NT2/D1 (cell line): ENCODE data around the gene RPL7A.

ENCODE experiments used
- DNase-seq: peaks from one replicate; pipeline ENCODE4 v3.0.0-alpha.2; 2011; ENCODE audit warnings: low read depth, low spot score
- H3K27me3 ChIP-seq: 2 replicates; pipeline ENCODE4 v1.6.0; 2011; ENCODE audit warnings: mild to moderate bottlenecking; ENCODE audit not compliant: insufficient read length, insufficient read depth
- H3K36me3 ChIP-seq: 2 replicates; pipeline ENCODE4 v1.6.1; 2011; ENCODE audit warnings: mild to moderate bottlenecking, low read length, mixed read lengths; ENCODE audit not compliant: insufficient read depth, insufficient read length
- H3K4me1 ChIP-seq: 2 replicates; pipeline ENCODE4 v1.5.1; 2011; ENCODE audit not compliant: insufficient read depth, insufficient read length
- H3K4me3 ChIP-seq: 2 replicates; pipeline ENCODE4 v1.5.1; 2011; ENCODE audit warnings: low read depth; ENCODE audit not compliant: insufficient read length
- H3K9ac ChIP-seq: 2 replicates; pipeline ENCODE4 v1.6.0; 2011; ENCODE audit warnings: low read depth; ENCODE audit not compliant: insufficient read length
- H3K9me3 ChIP-seq: 2 replicates; pipeline ENCODE4 v1.5.1; 2011; ENCODE audit warnings: mild to moderate bottlenecking, low read length; ENCODE audit not compliant: insufficient read depth
- SUZ12 ChIP-seq: IDR thresholded peaks from 2 replicates; pipeline ENCODE4 v1.6.1; 2011; ENCODE audit not compliant: insufficient read length, insufficient read depth; ENCODE audit errors: extremely low read depth
- YY1 ChIP-seq: IDR thresholded peaks from 2 replicates; pipeline ENCODE4 v1.6.1; 2011; ENCODE audit not compliant: insufficient read length, insufficient read depth
- ZNF274 ChIP-seq: IDR thresholded peaks from 2 replicates; pipeline ENCODE4 v1.6.1; 2011; ENCODE audit warnings: mild to moderate bottlenecking, low read depth, low read length

RPL7A gene

GRCh38 chr9:133367778-133368177 is 19.8 kb downstream of the RPL7A start:
- Histone ChIP-seq H3K27me3 (no peaks in the 10 kb centered on the region), H3K9ac (no peak overlapping the region), H3K9me3 (no peaks in the 10 kb centered on the region), H3K4me1 (peaks cover 5% of the 10 kb centered on the region), H3K4me3 (no peak overlapping the region), H3K36me3 (peaks cover 97% of the 10 kb centered on the region)
- no peak for DNase-seq
- TF ChIP-seq ZNF274: no peak
- TF ChIP-seq YY1: no peak
- no peak for TF ChIP-seq SUZ12

GRCh38 chr9:133368249-133368881 is 20.3 kb downstream of the RPL7A start:
- Histone ChIP-seq H3K4me3 (no peak overlapping the region), H3K9me3 (no peaks in the 10 kb centered on the region), H3K9ac (no peak overlapping the region), H3K4me1 (peaks cover 5% of the 10 kb centered on the region), H3K27me3 (no peaks in the 10 kb centered on the region), H3K36me3 (peaks cover 97% of the 10 kb centered on the region)
- TF ChIP-seq ZNF274 (no peak), YY1 (no peak), SUZ12 (no peak)
- no peak for DNase-seq

- H3K36me3 ChIP-seq: peaks cover 94% of the 10 kb centered on the region
- H3K9me3 ChIP-seq: no peaks in the 10 kb centered on the region
- no peak for TF ChIP-seq ZNF274
- no peak for TF ChIP-seq SUZ12
- TF ChIP-seq YY1: no peak
- DNase-seq: no peak
- no peak overlapping the region for H3K4me3 ChIP-seq
- H3K4me1 ChIP-seq: peaks cover 5% of the 10 kb centered on the region
- no peaks in the 10 kb centered on the region for H3K27me3 ChIP-seq
- no peak overlapping the region for H3K9ac ChIP-seq
These were observed 21.4 kb downstream of the RPL7A start for GRCh38 chr9:133369422-133369821.

GRCh38 chr9:133369933-133370332 is 21.9 kb downstream of the RPL7A start:
- H3K27me3 ChIP-seq: no peaks in the 10 kb centered on the region
- H3K4me1 ChIP-seq: peaks cover 5% of the 10 kb centered on the region
- no peak overlapping the region for H3K9ac ChIP-seq
- no peaks in the 10 kb centered on the region for H3K9me3 ChIP-seq
- TF ChIP-seq YY1 (no peak), SUZ12 (no peak)
- no peak overlapping the region for H3K4me3 ChIP-seq
- peaks cover 90% of the 10 kb centered on the region for H3K36me3 ChIP-seq
- no peak for DNase-seq

GRCh38 chr9:133370685-133371084 is 22.7 kb downstream of the RPL7A start:
- no peaks in the 10 kb centered on the region for H3K27me3 ChIP-seq
- no peaks in the 10 kb centered on the region for H3K9me3 ChIP-seq
- H3K36me3 ChIP-seq: peaks cover 85% of the 10 kb centered on the region
- TF ChIP-seq YY1: no peak
- TF ChIP-seq SUZ12: no peak
- TF ChIP-seq ZNF274: no peak
- H3K4me1 ChIP-seq: peaks cover 5% of the 10 kb centered on the region
- no peak overlapping the region for H3K9ac ChIP-seq
- no peak for DNase-seq
- H3K4me3 ChIP-seq: no peak overlapping the region

DNA sequence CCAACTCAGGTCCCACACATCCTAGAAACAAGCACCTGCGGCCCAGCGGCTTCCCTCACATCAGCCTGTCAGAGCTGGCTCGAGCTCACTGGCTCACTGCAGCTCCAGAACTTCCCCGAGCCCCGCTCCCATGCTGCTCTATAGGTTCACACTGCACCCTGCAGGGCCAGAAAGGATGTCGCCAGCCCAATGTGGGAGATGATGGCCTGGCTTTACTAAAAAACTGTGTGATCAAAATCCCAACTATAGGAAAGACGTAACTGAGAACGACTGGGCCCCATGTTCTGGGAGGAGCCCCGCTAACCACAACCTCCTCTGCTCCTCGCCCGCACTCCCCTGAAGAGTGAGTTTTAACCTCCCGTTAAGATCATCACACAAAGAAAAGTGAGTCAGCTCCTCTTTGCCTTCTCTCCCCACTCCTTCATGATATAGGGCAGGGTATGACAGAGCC is 23.3 kb downstream of the RPL7A start:
- Histone ChIP-seq H3K9me3 (no peaks in the 10 kb centered on the region), H3K9ac (peak overlapping the region; percentile 47), H3K36me3 (peaks cover 79% of the 10 kb centered on the region), H3K4me3 (no peak overlapping the region), H3K27me3 (no peaks in the 10 kb centered on the region), H3K4me1 (peaks cover 5% of the 10 kb centered on the region)
- no peak for DNase-seq
- TF ChIP-seq SUZ12 (no peak), ZNF274 (no peak), YY1 (no peak)

- H3K4me3 ChIP-seq: no peak overlapping the region
- no peaks in the 10 kb centered on the region for H3K9me3 ChIP-seq
- H3K36me3 ChIP-seq: peaks cover 71% of the 10 kb centered on the region
- H3K4me1 ChIP-seq: peaks cover 5% of the 10 kb centered on the region
- DNase-seq: no peak
- no peak overlapping the region for H3K9ac ChIP-seq
- H3K27me3 ChIP-seq: no peaks in the 10 kb centered on the region
- TF ChIP-seq YY1: no peak
- TF ChIP-seq SUZ12: no peak
- no peak for TF ChIP-seq ZNF274
These were observed 24.1 kb downstream of the RPL7A start for GRCh38 chr9:133372144-133372543.
